Stimulated activated naive CD8-positive, alpha-beta T cell treated with anti-CD3 and anti-CD28 coated beads, Interleukin-15, amount 100 ng/mL, for 72 hours (primary cell): Measurements from ENCODE around the gene TRMT2A.
A peak's percentile ranks its signal among the peaks of the same experiment; 100 is the strongest.

Source experiments
- ATAC-seq: fragments of 150-1000 bp; cut with Tn5 transposase; 2 replicates; pipeline ENCODE4 v1.10.0; 2021; ENCODE audit warnings: mild to moderate bottlenecking, moderate library complexity
- DNase-seq, 2 donors: peaks; one replicate each; pipeline ENCODE4 v3.0.0; 2021 to 2022
- H3K27ac Mint-ChIP-seq, 2 donors: one replicate each; pipeline ENCODE4 v1.8.0; 2022; ENCODE audit warnings: mild to moderate bottlenecking in 2 of 2, mixed read lengths in 2 of 2, moderate library complexity in 2 of 2
- H3K27me3 Mint-ChIP-seq: one replicate; pipeline ENCODE4 v1.8.0; 2022; ENCODE audit warnings: mixed read lengths
- H3K4me1 Mint-ChIP-seq: one replicate; pipeline ENCODE4 v1.8.0; 2022; ENCODE audit warnings: mild to moderate bottlenecking, mixed read lengths
- H3K4me3 Mint-ChIP-seq, 2 donors: one replicate each; pipeline ENCODE4 v1.8.0; 2022; ENCODE audit warnings: mild to moderate bottlenecking in 2 of 2, mixed read lengths in 2 of 2, moderate library complexity in 1 of 2
- H3K9me3 Mint-ChIP-seq, 2 donors: one replicate each; pipeline ENCODE4 v1.8.0; 2022; ENCODE audit warnings: mixed read lengths in 2 of 2

TRMT2A gene

GRCh38 chr22:20118300-20119020 lies 1.4 kb upstream of the TRMT2A start:
- ATAC-seq (no peak), DNase-seq (no peak)
- no peaks in the 10 kb centered on the region for H3K27me3 Mint-ChIP-seq
- no peaks in the 10 kb centered on the region for H3K9me3 Mint-ChIP-seq
- H3K4me3 Mint-ChIP-seq, result peak overlapping the region; percentile 92 to 97
- H3K27ac Mint-ChIP-seq, result peak overlapping the region; percentile 91 to 95
- H3K4me1 Mint-ChIP-seq, result peaks cover 85% of the 10 kb centered on the region

GRCh38 chr22:20117633-20118299 lies 740 bp upstream of the TRMT2A start:
- H3K4me3 Mint-ChIP-seq, result peak overlapping the region; percentile 92 to 97
- no peaks in the 10 kb centered on the region for H3K27me3 Mint-ChIP-seq
- no peaks in the 10 kb centered on the region for H3K9me3 Mint-ChIP-seq
- peak; percentile 63 for ATAC-seq
- peak; percentile 63 to 86 for DNase-seq
- H3K27ac Mint-ChIP-seq, result peak overlapping the region; percentile 91 to 95
- H3K4me1 Mint-ChIP-seq, result peaks cover 85% of the 10 kb centered on the region

GRCh38 chr22:20116376-20116950 lies 563 bp downstream of the TRMT2A start:
- peaks cover 85% of the 10 kb centered on the region for H3K4me1 Mint-ChIP-seq
- no peaks in the 10 kb centered on the region for H3K9me3 Mint-ChIP-seq
- DNase-seq (no peak), ATAC-seq (no peak)
- H3K4me3 Mint-ChIP-seq, result peak overlapping the region; percentile 92 to 97
- peak overlapping the region; percentile 98 to 99 for H3K27ac Mint-ChIP-seq
- H3K27me3 Mint-ChIP-seq, result no peaks in the 10 kb centered on the region

- no peak for ATAC-seq
- H3K27ac Mint-ChIP-seq, result peak within 1 kb of the TSS; percentile 98 to 99
- H3K9me3 Mint-ChIP-seq, result no peaks in the 10 kb centered on the region
- no peak for DNase-seq
- H3K4me1 Mint-ChIP-seq, result peaks cover 85% of the 10 kb centered on the region
- H3K27me3 Mint-ChIP-seq, result no peaks in the 10 kb centered on the region
- peak within 1 kb of the TSS; percentile 92 to 97 for H3K4me3 Mint-ChIP-seq
Measured at GRCh38 chr22:20115691-20116375, 1.2 kb downstream of the TRMT2A start, which contains the start of gene RANBP1. Gene RANBP1, plus strand, starts transcription at chr22:20116104. Its CDS starts 81 bp downstream, at chr22:20116185.

- H3K27ac Mint-ChIP-seq, result peak overlapping the region; percentile 60 to 93
- H3K4me1 Mint-ChIP-seq, result peaks cover 85% of the 10 kb centered on the region
- H3K9me3 Mint-ChIP-seq, result no peaks in the 10 kb centered on the region
- ATAC-seq, result no peak
- no peaks in the 10 kb centered on the region for H3K27me3 Mint-ChIP-seq
- peak overlapping the region; percentile 92 to 97 for H3K4me3 Mint-ChIP-seq
- no peak for DNase-seq
Measured at GRCh38 chr22:20114506-20115475, 2.2 kb downstream of the TRMT2A start.

GRCh38 chr22:20113551-20114310 lies 3.3 kb downstream of the TRMT2A start:
- Mint-ChIP-seq H3K27me3 (no peaks in the 10 kb centered on the region), H3K9me3 (no peaks in the 10 kb centered on the region), H3K27ac (peak overlapping the region; percentile 84), H3K4me3 (peak overlapping the region in 1 of 2 donors; percentile 63), H3K4me1 (peaks cover 80% of the 10 kb centered on the region)
- no peak for ATAC-seq
- DNase-seq, result no peak

GRCh38 chr22:20112623-20113511 lies 4.2 kb downstream of the TRMT2A start:
- H3K4me1 Mint-ChIP-seq, result peaks cover 79% of the 10 kb centered on the region
- no peaks in the 10 kb centered on the region for H3K9me3 Mint-ChIP-seq
- ATAC-seq, result no peak
- no peak for DNase-seq
- H3K4me3 Mint-ChIP-seq, result peak overlapping the region in 1 of 2 donors; percentile 83
- no peaks in the 10 kb centered on the region for H3K27me3 Mint-ChIP-seq
- H3K27ac Mint-ChIP-seq, result peak overlapping the region; percentile 82 to 94

GRCh38 chr22:20111689-20112622 lies 5.1 kb downstream of the TRMT2A start:
- peak overlapping the region; percentile 92 to 94 for H3K27ac Mint-ChIP-seq
- peak overlapping the region; percentile 52 to 83 for H3K4me3 Mint-ChIP-seq
- DNase-seq (no peak), ATAC-seq (peak; percentile 40)
- H3K27me3 Mint-ChIP-seq, result no peaks in the 10 kb centered on the region
- peaks cover 84% of the 10 kb centered on the region for H3K4me1 Mint-ChIP-seq
- H3K9me3 Mint-ChIP-seq, result no peaks in the 10 kb centered on the region

- DNase-seq, result peak; percentile 64 to 75
- no peaks in the 10 kb centered on the region for H3K9me3 Mint-ChIP-seq
- H3K4me3 Mint-ChIP-seq, result peak overlapping the region; percentile 52 to 83
- peak; percentile 83 for ATAC-seq
- H3K4me1 Mint-ChIP-seq, result peaks cover 78% of the 10 kb centered on the region
- no peaks in the 10 kb centered on the region for H3K27me3 Mint-ChIP-seq
- H3K27ac Mint-ChIP-seq, result peak overlapping the region in 1 of 2 donors; percentile 94
Measured at GRCh38 chr22:20111045-20111688, 5.9 kb downstream of the TRMT2A start.

- no peak for DNase-seq
- H3K27me3 Mint-ChIP-seq, result no peaks in the 10 kb centered on the region
- H3K27ac Mint-ChIP-seq, result peak overlapping the region; percentile 37 to 96
- no peak for ATAC-seq
- H3K4me1 Mint-ChIP-seq, result peaks cover 80% of the 10 kb centered on the region
- no peaks in the 10 kb centered on the region for H3K9me3 Mint-ChIP-seq
- H3K4me3 Mint-ChIP-seq, result no peak overlapping the region
Measured at GRCh38 chr22:20110359-20110985, 6.6 kb downstream of the TRMT2A start.

- H3K4me3 Mint-ChIP-seq, result no peak overlapping the region
- H3K4me1 Mint-ChIP-seq, result peaks cover 80% of the 10 kb centered on the region
- H3K27me3 Mint-ChIP-seq, result no peaks in the 10 kb centered on the region
- DNase-seq, result no peak
- no peak for ATAC-seq
- no peaks in the 10 kb centered on the region for H3K9me3 Mint-ChIP-seq
- H3K27ac Mint-ChIP-seq, result peak overlapping the region in 1 of 2 donors; percentile 96
Measured at GRCh38 chr22:20109411-20110358, 7.3 kb downstream of the TRMT2A start.
